MM.1S (cell line): ENCODE results near the gene CIDEC.
A peak's percentile ranks its signal among the peaks of the same experiment; 100 is the strongest.

Experiments used
- DNase-seq: peaks from one replicate; pipeline ENCODE4 v3.0.0-alpha.2; 2015
- H2AFZ ChIP-seq: fragments of 300-600 bp; sonication (generic); 2 replicates; pipeline ENCODE4 v1.6.0; 2016; ENCODE audit warnings: antibody characterized with exemption, low read length
- H3F3A ChIP-seq: fragments of 300-600 bp; sonication (generic); 2 replicates; pipeline ENCODE4 v1.6.1; 2016; ENCODE audit warnings: mild to moderate bottlenecking, antibody characterized with exemption, low read length, moderate library complexity, mixed read lengths; ENCODE audit not compliant: insufficient read depth
- H3K27ac ChIP-seq: fragments of 300-600 bp; sonication (generic); 2 replicates; pipeline ENCODE4 v1.5.1; 2016; ENCODE audit warnings: mild to moderate bottlenecking, low read length
- H3K27me3 ChIP-seq: fragments of 300-600 bp; sonication (generic); replicated peaks from 2 replicates; pipeline ENCODE4 v1.6.0; 2016; ENCODE audit warnings: low read length; ENCODE audit not compliant: insufficient read depth
- H3K36me3 ChIP-seq: fragments of 300-600 bp; sonication (generic); replicated peaks from 2 replicates; pipeline ENCODE4 v1.6.1; 2016; ENCODE audit warnings: mild to moderate bottlenecking, low read length, mixed read lengths; ENCODE audit not compliant: insufficient read depth
- H3K4me1 ChIP-seq: fragments of 300-600 bp; sonication (generic); 2 replicates; pipeline ENCODE4 v1.6.1; 2016; ENCODE audit warnings: low read length, mixed read lengths
- H3K4me2 ChIP-seq: fragments of 300-600 bp; sonication (generic); 2 replicates; pipeline ENCODE4 v1.6.0; 2016; ENCODE audit warnings: low read depth, low read length
- H3K4me3 ChIP-seq: fragments of 300-600 bp; sonication (generic); 2 replicates; pipeline ENCODE4 v1.5.1; 2016; ENCODE audit warnings: low read length, mixed read lengths
- H3K79me2 ChIP-seq: fragments of 300-600 bp; sonication (generic); 2 replicates; pipeline ENCODE4 v1.6.1; 2016; ENCODE audit warnings: mixed run types, low read length, mixed read lengths
- H3K9ac ChIP-seq: fragments of 300-600 bp; sonication (generic); 2 replicates; pipeline ENCODE4 v1.6.1; 2016; ENCODE audit warnings: low read length, mixed read lengths
- H3K9me2 ChIP-seq: fragments of 300-600 bp; sonication (generic); replicated peaks from 2 replicates; pipeline ENCODE4 v1.6.1; 2016; ENCODE audit warnings: mild to moderate bottlenecking, low read length, mixed read lengths; ENCODE audit not compliant: insufficient read depth
- H3K9me3 ChIP-seq: fragments of 300-600 bp; sonication (generic); replicated peaks from 2 replicates; pipeline ENCODE4 v1.6.1; 2016; ENCODE audit warnings: mild to moderate bottlenecking, low read length, mixed read lengths; ENCODE audit not compliant: insufficient read depth
- H4K20me1 ChIP-seq: fragments of 300-600 bp; sonication (generic); 2 replicates; pipeline ENCODE4 v1.6.1; 2016; ENCODE audit warnings: mild to moderate bottlenecking, low read length, moderate library complexity, mixed read lengths; ENCODE audit not compliant: insufficient read depth
- EZH2 ChIP-seq: fragments of 300-600 bp; sonication (generic); optimal IDR thresholded peaks from 2 replicates; pipeline ENCODE3; 2017; ENCODE audit warnings: low read depth, mild to moderate bottlenecking, antibody characterized with exemption, low read length, mixed read lengths
- EZH2phosphoT487 ChIP-seq: fragments of 300-600 bp; sonication (generic); IDR thresholded peaks from 2 replicates; pipeline ENCODE4 v1.6.1; 2018; ENCODE audit warnings: antibody characterized with exemption, low read length
- TF ChIP-seq, protein P1 (sequence below): fragments of 300-600 bp; sonication (generic); IDR thresholded peaks from 2 replicates; pipeline ENCODE4 v1.5.1; 2016; ENCODE audit warnings: antibody characterized with exemption, low read length, mixed read lengths

CIDEC gene

GRCh38 chr3:9826815-9827573 is 53.1 kb downstream of the CIDEC start:
- H3F3A ChIP-seq, result no peaks in the 10 kb centered on the region
- H3K79me2 ChIP-seq, result no peaks in the 10 kb centered on the region
- H3K4me3 ChIP-seq, result no peak overlapping the region
- H3K27me3 ChIP-seq, result no peaks in the 10 kb centered on the region
- H3K9me2 ChIP-seq, result no peaks in the 10 kb centered on the region
- no peak overlapping the region for H3K4me2 ChIP-seq
- H3K9me3 ChIP-seq, result no peaks in the 10 kb centered on the region
- no peak overlapping the region for H3K9ac ChIP-seq
- peak; percentile 8 for DNase-seq
- no peaks in the 10 kb centered on the region for H4K20me1 ChIP-seq
- H3K4me1 ChIP-seq, result no peaks in the 10 kb centered on the region
- no peaks in the 10 kb centered on the region for H3K36me3 ChIP-seq
- no peak overlapping the region for H2AFZ ChIP-seq
- no peak for TF ChIP-seq EZH2phosphoT487
- TF ChIP-seq EZH2, result no peak
- TF ChIP-seq, protein P1, sequence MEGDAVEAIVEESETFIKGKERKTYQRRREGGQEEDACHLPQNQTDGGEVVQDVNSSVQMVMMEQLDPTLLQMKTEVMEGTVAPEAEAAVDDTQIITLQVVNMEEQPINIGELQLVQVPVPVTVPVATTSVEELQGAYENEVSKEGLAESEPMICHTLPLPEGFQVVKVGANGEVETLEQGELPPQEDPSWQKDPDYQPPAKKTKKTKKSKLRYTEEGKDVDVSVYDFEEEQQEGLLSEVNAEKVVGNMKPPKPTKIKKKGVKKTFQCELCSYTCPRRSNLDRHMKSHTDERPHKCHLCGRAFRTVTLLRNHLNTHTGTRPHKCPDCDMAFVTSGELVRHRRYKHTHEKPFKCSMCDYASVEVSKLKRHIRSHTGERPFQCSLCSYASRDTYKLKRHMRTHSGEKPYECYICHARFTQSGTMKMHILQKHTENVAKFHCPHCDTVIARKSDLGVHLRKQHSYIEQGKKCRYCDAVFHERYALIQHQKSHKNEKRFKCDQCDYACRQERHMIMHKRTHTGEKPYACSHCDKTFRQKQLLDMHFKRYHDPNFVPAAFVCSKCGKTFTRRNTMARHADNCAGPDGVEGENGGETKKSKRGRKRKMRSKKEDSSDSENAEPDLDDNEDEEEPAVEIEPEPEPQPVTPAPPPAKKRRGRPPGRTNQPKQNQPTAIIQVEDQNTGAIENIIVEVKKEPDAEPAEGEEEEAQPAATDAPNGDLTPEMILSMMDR, result peak; percentile 13
- H3K27ac ChIP-seq, result no peak overlapping the region

- Histone ChIP-seq H4K20me1 (no peaks in the 10 kb centered on the region), H3K9me2 (no peaks in the 10 kb centered on the region), H3K4me3 (no peak overlapping the region), H3K79me2 (no peaks in the 10 kb centered on the region), H3K27ac (no peak overlapping the region), H2AFZ (no peak overlapping the region), H3K4me1 (no peaks in the 10 kb centered on the region), H3K9ac (no peak overlapping the region), H3F3A (no peaks in the 10 kb centered on the region), H3K9me3 (no peaks in the 10 kb centered on the region), H3K27me3 (no peaks in the 10 kb centered on the region), H3K36me3 (no peaks in the 10 kb centered on the region), H3K4me2 (no peak overlapping the region)
- DNase-seq, result no peak
- TF ChIP-seq EZH2phosphoT487 (no peak), EZH2 (no peak)
- TF ChIP-seq, protein P1, result no peak
Measured at GRCh38 chr3:9825451-9826040, 54.5 kb downstream of the CIDEC start.

GRCh38 chr3:9820946-9821345 is 59.1 kb downstream of the CIDEC start:
- no peak overlapping the region for H3K4me3 ChIP-seq
- no peaks in the 10 kb centered on the region for H3K4me1 ChIP-seq
- H3K36me3 ChIP-seq, result no peaks in the 10 kb centered on the region
- TF ChIP-seq EZH2 (no peak), EZH2phosphoT487 (no peak)
- TF ChIP-seq, protein P1, result no peak
- no peak for DNase-seq
- H3K79me2 ChIP-seq, result no peaks in the 10 kb centered on the region
- H2AFZ ChIP-seq, result no peak overlapping the region
- no peaks in the 10 kb centered on the region for H3K9me2 ChIP-seq
- no peak overlapping the region for H3K4me2 ChIP-seq
- no peaks in the 10 kb centered on the region for H4K20me1 ChIP-seq
- no peaks in the 10 kb centered on the region for H3K9me3 ChIP-seq
- H3K27ac ChIP-seq, result no peak overlapping the region
- no peak overlapping the region for H3K9ac ChIP-seq
- H3K27me3 ChIP-seq, result no peaks in the 10 kb centered on the region
- no peaks in the 10 kb centered on the region for H3F3A ChIP-seq
